ENCODE results near the gene HEBP2.
A peak's percentile ranks its signal among the peaks of the same experiment; 100 is the strongest.

HEBP2 gene

GRCh38 chr6:138397128-138398122 is 6.6 kb upstream of the HEBP2 start:
- no peak for DNase-seq

- no peak for DNase-seq
Measured at GRCh38 chr6:138400326-138400725, 3.7 kb upstream of the HEBP2 start.

- DNase-seq: no peak
Measured at GRCh38 chr6:138401960-138402837, 1.8 kb upstream of the HEBP2 start.

GRCh38 chr6:138402838-138403187 is 1.2 kb upstream of the HEBP2 start:
- DNase-seq: no peak

GRCh38 chr6:138403324-138403800 is 661 bp upstream of the HEBP2 start:
- DNase-seq: peak; percentile 6

GRCh38 chr6:138404666-138405337 is 779 bp downstream of the HEBP2 start:
- DNase-seq: no peak

- DNase-seq: no peak
Measured at GRCh38 chr6:138405816-138406413, 1.9 kb downstream of the HEBP2 start.

GRCh38 chr6:138406443-138406842 is 2.4 kb downstream of the HEBP2 start:
- DNase-seq: no peak

- DNase-seq: no peak
Measured at GRCh38 chr6:138410048-138410735, 6.2 kb downstream of the HEBP2 start.

GRCh38 chr6:138410972-138411880 is 7.2 kb downstream of the HEBP2 start:
- DNase-seq: no peak

GRCh38 chr6:138415125-138415524 is 11.1 kb downstream of the HEBP2 start:
- no peak for DNase-seq

- no peak for DNase-seq
Measured at GRCh38 chr6:138416206-138416605, 12.2 kb downstream of the HEBP2 start.

GRCh38 chr6:138417493-138418117 is 13.6 kb downstream of the HEBP2 start:
- DNase-seq: no peak

- DNase-seq: no peak
Measured at GRCh38 chr6:138418118-138418742, 14.2 kb downstream of the HEBP2 start.

- no peak for DNase-seq
Measured at GRCh38 chr6:138419766-138420165, 15.7 kb downstream of the HEBP2 start.

GRCh38 chr6:138420356-138420755 is 16.3 kb downstream of the HEBP2 start:
- no peak for DNase-seq

- no peak for DNase-seq
Measured at GRCh38 chr6:138421089-138421488, 17.1 kb downstream of the HEBP2 start.

- no peak for DNase-seq
Measured at GRCh38 chr6:138421608-138422007, 17.6 kb downstream of the HEBP2 start.

GRCh38 chr6:138422861-138423260 is 18.8 kb downstream of the HEBP2 start:
- DNase-seq: no peak
